Measurements from ENCODE around the gene COL6A3. TPM values are rescaled to one million over a fixed set of nuclear protein-coding genes. Genes with fewer than 3 reads are reported as not detected.

COL6A3 gene
- total RNA-seq, 2 donors from 2014 or later = 61.6 to 103 TPM

GRCh38 chr2:237290261-237290660, 123.7 kb downstream of the COL6A3 start:
- Histone ChIP-seq H3K9me3 (no peaks in the 10 kb centered on the region), H3K4me1 (peaks cover 0 to 35% of the 10 kb centered on the region in 2 donors), H3K27me3 (no peaks in the 10 kb centered on the region), H3K36me3 (no peaks in the 10 kb centered on the region), H3K4me3 (no peak overlapping the region), H3K27ac (peak overlapping the region; percentile 76 to 89)
- peak; percentile 91 for DNase-seq (ENCODE audit: low spot score)
- no peak for TF ChIP-seq CTCF (IDR thresholded peaks at IDR 0.05)

- no peaks in the 10 kb centered on the region for H3K36me3 ChIP-seq
- no peak for TF ChIP-seq CTCF (IDR thresholded peaks at IDR 0.05)
- no peaks in the 10 kb centered on the region for H3K27me3 ChIP-seq
- peak overlapping the region in 1 of 2 donors; percentile 76 for H3K27ac ChIP-seq
- no peak overlapping the region for H3K4me3 ChIP-seq
- peaks cover 0 to 29% of the 10 kb centered on the region in 2 donors for H3K4me1 ChIP-seq
- no peaks in the 10 kb centered on the region for H3K9me3 ChIP-seq
- no peak for DNase-seq (ENCODE audit: low spot score)
Observed at GRCh38 chr2:237289139-237289538, 124.8 kb downstream of the COL6A3 start.

- H3K4me1 ChIP-seq = peaks cover 0 to 25% of the 10 kb centered on the region in 2 donors
- no peaks in the 10 kb centered on the region for H3K27me3 ChIP-seq
- no peak overlapping the region for H3K27ac ChIP-seq
- H3K9me3 ChIP-seq = no peaks in the 10 kb centered on the region
- no peak for TF ChIP-seq CTCF (IDR thresholded peaks at IDR 0.05)
- DNase-seq (ENCODE audit: low spot score) = no peak
- H3K36me3 ChIP-seq = no peaks in the 10 kb centered on the region
- no peak overlapping the region for H3K4me3 ChIP-seq
Observed at GRCh38 chr2:237287872-237288271, 126.1 kb downstream of the COL6A3 start.

- no peaks in the 10 kb centered on the region for H3K9me3 ChIP-seq
- peaks cover 0 to 5% of the 10 kb centered on the region in 2 donors for H3K4me1 ChIP-seq
- TF ChIP-seq CTCF (IDR thresholded peaks at IDR 0.05) = no peak
- DNase-seq (ENCODE audit: low spot score) = no peak
- no peaks in the 10 kb centered on the region for H3K27me3 ChIP-seq
- H3K27ac ChIP-seq = no peak overlapping the region
- no peak overlapping the region for H3K4me3 ChIP-seq
- H3K36me3 ChIP-seq = no peaks in the 10 kb centered on the region
Observed at GRCh38 chr2:237283131-237283928, 130.6 kb downstream of the COL6A3 start.

GRCh38 chr2:237282568-237283128, 131.3 kb downstream of the COL6A3 start:
- no peak for DNase-seq (ENCODE audit: low spot score)
- TF ChIP-seq CTCF (IDR thresholded peaks at IDR 0.05) = no peak
- Histone ChIP-seq H3K4me3 (no peak overlapping the region), H3K27me3 (no peaks in the 10 kb centered on the region), H3K4me1 (peaks cover 0 to 5% of the 10 kb centered on the region in 2 donors), H3K36me3 (no peaks in the 10 kb centered on the region), H3K27ac (no peak overlapping the region), H3K9me3 (no peaks in the 10 kb centered on the region)

Data from right atrium auricular region (tissue), 2 donors.